Keratinocyte (primary cell): ENCODE measurements around the gene PTPRN2.
"Not testable (repeated sequence)": the region's sequence is repeated elsewhere in the genome, so short reads cannot be mapped to it uniquely, and the experiment has no call there.

ENCODE experiments used
- EZH2 ChIP-seq: IDR thresholded peaks from one replicate; pipeline ENCODE4 v1.6.1; 2012; ENCODE audit warnings: inconsistent platforms, mild to moderate bottlenecking, low read length, moderate library complexity
- TF ChIP-seq, protein P1 (sequence below), 3 experiments: IDR thresholded peaks in 1 of 3; conservative IDR thresholded peaks in 1 of 3; optimal IDR thresholded peaks in 1 of 3; 2 replicates in 2 of 3; 3 replicates in 1 of 3; pipeline versions ENCODE3 to v1.5.1; 2011; ENCODE audit warnings: low read length in 3 of 3, mild to moderate bottlenecking in 3 of 3, moderate library complexity in 2 of 3, control low read depth in 1 of 3, inconsistent platforms in 1 of 3; ENCODE audit not compliant: insufficient read depth in 2 of 3; ENCODE audit errors: extremely low read depth in 1 of 3

DNA sequence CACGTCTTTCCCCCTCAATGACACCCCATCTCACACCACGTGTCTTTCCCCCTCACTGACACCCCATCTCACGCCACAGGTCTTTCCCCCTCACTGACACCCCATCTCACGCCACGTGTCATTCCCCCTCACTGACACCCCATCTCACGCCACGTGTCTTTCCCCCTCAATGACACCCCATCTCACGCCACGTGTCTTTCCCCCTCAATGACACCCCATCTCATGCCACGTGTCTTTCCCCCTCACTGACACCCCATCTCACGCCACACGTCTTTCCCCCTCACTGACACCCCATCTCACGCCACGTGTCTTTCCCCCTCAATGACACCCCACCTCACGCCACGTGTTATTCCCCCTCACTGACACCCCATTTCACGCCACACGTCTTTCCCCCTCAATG, 440.2 kb downstream of the PTPRN2 start:
- TF ChIP-seq, protein P1, sequence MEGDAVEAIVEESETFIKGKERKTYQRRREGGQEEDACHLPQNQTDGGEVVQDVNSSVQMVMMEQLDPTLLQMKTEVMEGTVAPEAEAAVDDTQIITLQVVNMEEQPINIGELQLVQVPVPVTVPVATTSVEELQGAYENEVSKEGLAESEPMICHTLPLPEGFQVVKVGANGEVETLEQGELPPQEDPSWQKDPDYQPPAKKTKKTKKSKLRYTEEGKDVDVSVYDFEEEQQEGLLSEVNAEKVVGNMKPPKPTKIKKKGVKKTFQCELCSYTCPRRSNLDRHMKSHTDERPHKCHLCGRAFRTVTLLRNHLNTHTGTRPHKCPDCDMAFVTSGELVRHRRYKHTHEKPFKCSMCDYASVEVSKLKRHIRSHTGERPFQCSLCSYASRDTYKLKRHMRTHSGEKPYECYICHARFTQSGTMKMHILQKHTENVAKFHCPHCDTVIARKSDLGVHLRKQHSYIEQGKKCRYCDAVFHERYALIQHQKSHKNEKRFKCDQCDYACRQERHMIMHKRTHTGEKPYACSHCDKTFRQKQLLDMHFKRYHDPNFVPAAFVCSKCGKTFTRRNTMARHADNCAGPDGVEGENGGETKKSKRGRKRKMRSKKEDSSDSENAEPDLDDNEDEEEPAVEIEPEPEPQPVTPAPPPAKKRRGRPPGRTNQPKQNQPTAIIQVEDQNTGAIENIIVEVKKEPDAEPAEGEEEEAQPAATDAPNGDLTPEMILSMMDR (optimal IDR thresholded peaks at IDR 0.05 in 1 of 3, IDR thresholded peaks at IDR 0.05 in 1 of 3, conservative IDR thresholded peaks at IDR 0.05 in 1 of 3; ENCODE audit: extremely low read depth in 1 of 3, insufficient read depth in 2 of 3, low read length in 3 of 3), result not testable (repeated sequence)
- TF ChIP-seq EZH2, result not testable (repeated sequence)
